Measurements from ENCODE around the gene PCDHGB5. TPM values are rescaled to one million over a fixed set of nuclear protein-coding genes. Genes with fewer than 3 reads are reported as not detected.

PCDHGB5 gene
- total RNA-seq, 1 donor from 2014 or later, result 27.2 TPM

DNA sequence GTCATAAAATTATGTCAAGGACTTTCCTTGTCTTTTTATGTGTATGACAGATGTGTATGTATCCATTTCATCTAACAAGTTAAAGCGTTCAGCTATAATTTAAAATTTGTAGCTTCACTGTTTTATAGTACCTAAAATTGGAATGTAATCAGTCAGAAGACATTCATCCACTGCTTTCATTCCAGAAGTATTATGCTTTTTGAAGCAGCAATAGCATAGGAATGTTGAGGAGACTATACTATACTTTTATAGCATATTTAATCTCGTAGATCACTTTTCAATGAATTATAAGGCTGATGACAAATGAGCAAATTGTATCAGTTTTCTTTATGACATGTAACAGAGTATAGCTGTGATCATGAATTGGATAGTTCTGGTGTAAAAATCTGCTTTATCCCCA is 39.5 kb downstream of the PCDHGB5 start:
- no peak for DNase-seq (ENCODE audit: extremely low read depth, low read depth, low spot score)

DNA sequence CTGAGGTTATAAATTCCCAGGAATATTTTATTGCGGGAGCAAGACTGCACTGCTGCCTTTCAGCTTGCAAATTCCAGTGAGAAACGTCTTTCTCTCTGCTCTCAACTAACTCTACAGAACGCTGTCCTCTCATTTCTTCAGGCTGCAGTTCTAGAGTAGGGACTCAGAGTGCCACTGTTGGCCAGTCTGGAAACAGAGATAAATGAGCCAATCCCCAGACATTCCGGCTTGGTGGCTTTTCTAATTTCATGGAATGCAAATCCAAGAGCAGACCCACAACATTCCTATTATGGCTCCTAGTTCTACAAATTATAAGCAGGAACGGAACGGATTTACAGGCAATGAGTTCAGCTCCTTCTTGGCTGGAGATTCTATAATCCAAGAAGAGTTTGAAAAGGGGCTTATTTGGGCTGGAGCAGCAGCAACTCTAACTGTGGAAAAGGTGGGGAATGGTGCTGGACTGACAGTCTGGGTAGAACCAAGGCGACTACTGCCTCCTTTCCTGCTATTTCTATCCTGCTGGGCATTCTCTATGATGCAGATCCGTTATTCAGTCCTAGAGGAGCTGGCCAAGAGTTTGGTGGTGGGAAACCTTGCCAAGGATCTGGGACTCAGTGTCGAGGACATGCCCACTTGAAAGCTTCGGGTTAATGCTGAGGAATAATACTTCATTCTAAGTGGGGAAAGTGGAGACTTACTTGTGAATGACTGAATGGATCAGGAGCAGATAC is 41.8 kb downstream of the PCDHGB5 start:
- no peak for DNase-seq (ENCODE audit: extremely low read depth, low read depth, low spot score)

DNA sequence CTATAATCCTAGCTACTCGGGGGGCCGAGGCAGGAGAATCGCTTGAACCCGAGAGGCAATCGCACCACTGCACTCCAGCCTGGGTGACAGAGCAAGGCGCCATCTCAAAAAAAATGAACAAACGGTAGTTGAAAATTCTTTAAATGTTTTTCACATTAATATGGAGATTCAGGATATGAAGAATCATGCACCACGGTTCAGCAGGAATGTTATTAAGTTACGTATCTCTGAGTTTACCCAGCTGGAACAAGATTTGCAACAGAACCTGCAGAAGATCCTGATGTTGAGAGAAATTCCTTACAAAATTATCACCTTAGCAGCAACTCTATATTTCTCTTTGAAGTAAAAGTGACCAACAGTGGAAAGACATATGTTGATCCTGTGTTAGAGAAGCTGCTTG is 42.6 kb downstream of the PCDHGB5 start:
- no peak for DNase-seq (ENCODE audit: extremely low read depth, low read depth, low spot score)

- DNase-seq (ENCODE audit: extremely low read depth, low read depth, low spot score), result no peak
Observed at GRCh38 chr5:141441571-141442170, 43.9 kb downstream of the PCDHGB5 start.

Other genes with a start within 250 kb of the PCDHGB5 start
- gene PCDHB6, start 247.9 kb upstream of the PCDHGB5 start, total RNA-seq, result 0.05 and 0.06 TPM in 2 replicates
- 1.6 and 2.4 TPM in 2 replicates for gene PCDHB7, start 225.3 kb upstream of the PCDHGB5 start, total RNA-seq
- gene PCDHB8, start 220.2 kb upstream of the PCDHGB5 start, total RNA-seq, result 0.34 and 0.88 TPM in 2 replicates
- gene PCDHB16, start 215.6 kb upstream of the PCDHGB5 start, total RNA-seq, result 0.05 and 1.1 TPM in 2 replicates
- 0.15 and 0.41 TPM in 2 replicates for gene PCDHB9, start 210.8 kb upstream of the PCDHGB5 start, total RNA-seq
- gene PCDHB10, start 205.6 kb upstream of the PCDHGB5 start, total RNA-seq, result 1.1 and 1.3 TPM in 2 replicates
- gene PCDHB11, start 198.3 kb upstream of the PCDHGB5 start, total RNA-seq, result 0.58 and 1.5 TPM in 2 replicates
- 0.19 and 0.58 TPM in 2 replicates for gene PCDHB12, start 189.2 kb upstream of the PCDHGB5 start, total RNA-seq
- gene PCDHB13, start 184.0 kb upstream of the PCDHGB5 start, total RNA-seq, result 1.8 and 3.0 TPM in 2 replicates
- 1.6 and 6.7 TPM in 2 replicates for gene PCDHB14, start 174.6 kb upstream of the PCDHGB5 start, total RNA-seq
- gene PCDHB15, start 152.6 kb upstream of the PCDHGB5 start, total RNA-seq, result 0.97 and 1.7 TPM in 2 replicates
- gene SLC25A2, start 93.9 kb upstream of the PCDHGB5 start, total RNA-seq, result 0.76 TPM in 1 of 2 replicates, not detected in the other
- 51.0 and 52.6 TPM in 2 replicates for gene TAF7, start 77.2 kb upstream of the PCDHGB5 start, total RNA-seq
- gene PCDHGA1, start 67.4 kb upstream of the PCDHGB5 start, total RNA-seq, result 0.39 and 1.2 TPM in 2 replicates
- gene PCDHGA2, start 59.2 kb upstream of the PCDHGB5 start, total RNA-seq, result 2.6 and 4.1 TPM in 2 replicates
- gene PCDHGA3, start 54.1 kb upstream of the PCDHGB5 start, total RNA-seq, result 1.6 and 4.0 TPM in 2 replicates
- 0.82 and 2.3 TPM in 2 replicates for gene PCDHGB1, start 47.8 kb upstream of the PCDHGB5 start, total RNA-seq
- gene PCDHGA4, start 42.9 kb upstream of the PCDHGB5 start, total RNA-seq, result 5.7 and 9.2 TPM in 2 replicates
- 3.8 and 4.7 TPM in 2 replicates for gene PCDHGB2, start 38.0 kb upstream of the PCDHGB5 start, total RNA-seq
- 0.82 and 2.1 TPM in 2 replicates for gene PCDHGA5, start 33.8 kb upstream of the PCDHGB5 start, total RNA-seq
- 2.6 and 5.5 TPM in 2 replicates for gene PCDHGB3, start 27.7 kb upstream of the PCDHGB5 start, total RNA-seq
- gene PCDHGA6, start 24.1 kb upstream of the PCDHGB5 start, total RNA-seq, result 4.5 and 6.6 TPM in 2 replicates
- 3.6 and 5.3 TPM in 2 replicates for gene PCDHGA7, start 15.2 kb upstream of the PCDHGB5 start, total RNA-seq
- gene PCDHGB4, start 10.2 kb upstream of the PCDHGB5 start, total RNA-seq, result 11.1 and 19.5 TPM in 2 replicates
- gene PCDHGA8, start 5.3 kb upstream of the PCDHGB5 start, total RNA-seq, result 0.92 and 2.3 TPM in 2 replicates
- 3.3 and 4.5 TPM in 2 replicates for gene PCDHGA9, start 4.8 kb downstream of the PCDHGB5 start, total RNA-seq
- gene PCDHGB6, start 10.1 kb downstream of the PCDHGB5 start, total RNA-seq, result 1.8 and 6.2 TPM in 2 replicates
- gene PCDHGA10, start 15.0 kb downstream of the PCDHGB5 start, total RNA-seq, result 4.0 and 12.4 TPM in 2 replicates
- 14.1 and 23.4 TPM in 2 replicates for gene PCDHGB7, start 19.7 kb downstream of the PCDHGB5 start, total RNA-seq
- gene PCDHGA11, start 23.1 kb downstream of the PCDHGB5 start, total RNA-seq, result 12.3 and 17.5 TPM in 2 replicates
- gene PCDHGA12, start 32.6 kb downstream of the PCDHGB5 start, total RNA-seq, result 10.5 and 23.0 TPM in 2 replicates
- 24.3 and 43.0 TPM in 2 replicates for gene PCDHGC3, start 78.0 kb downstream of the PCDHGB5 start, total RNA-seq
- 0.44 and 2.5 TPM in 2 replicates for gene PCDHGC4, start 87.1 kb downstream of the PCDHGB5 start, total RNA-seq
- 0.24 and 2.5 TPM in 2 replicates for gene PCDHGC5, start 91.1 kb downstream of the PCDHGB5 start, total RNA-seq
- 78.6 and 94.1 TPM in 2 replicates for gene DIAPH1, start 221.1 kb downstream of the PCDHGB5 start, total RNA-seq
- 30.9 and 43.3 TPM in 2 replicates for gene HDAC3, start 238.9 kb downstream of the PCDHGB5 start, total RNA-seq
- gene RELL2, start 239.1 kb downstream of the PCDHGB5 start, total RNA-seq, result 8.5 and 12.2 TPM in 2 replicates

All from glomerular endothelial cell (primary cell).